Measurements from ENCODE around the gene ELFN2. TPM values are rescaled to one million over a fixed set of nuclear protein-coding genes. Genes with fewer than 3 reads are reported as not detected.
A peak's percentile ranks its signal among the peaks of the same experiment; 100 is the strongest.

The ELFN2 gene
- total and polyA plus RNA-seq, 8 donors: 0.70 to 4.9 (median 1.5) TPM

- H3K36me3 ChIP-seq: peaks cover 0 to 43% of the 10 kb centered on the region in 2 donors
- peak in 1 of 4 donors; percentile 62 for DNase-seq
- H3K4me1 ChIP-seq: no peaks in the 10 kb centered on the region
- H3K27ac ChIP-seq: no peak overlapping the region
- H3K27me3 ChIP-seq: peaks cover 0 to 24% of the 10 kb centered on the region in 2 donors
- intact Hi-C loops (cut with DNase I): no loop called here
- H3K4me3 ChIP-seq: no peak overlapping the region
- TF ChIP-seq CTCF (IDR thresholded peaks at IDR 0.05): no peak
- H3K9me3 ChIP-seq: no peaks in the 10 kb centered on the region
- ATAC-seq: no peak
Measured at GRCh38 chr22:37467391-37467955, 40.2 kb upstream of the ELFN2 start.

GRCh38 chr22:37464181-37464580 is 36.9 kb upstream of the ELFN2 start:
- Histone ChIP-seq H3K9me3 (no peaks in the 10 kb centered on the region), H3K36me3 (peaks cover 0 to 23% of the 10 kb centered on the region in 2 donors), H3K27me3 (peaks cover 0 to 24% of the 10 kb centered on the region in 2 donors), H3K27ac (no peak overlapping the region), H3K4me3 (no peak overlapping the region), H3K4me1 (no peaks in the 10 kb centered on the region)
- TF ChIP-seq CTCF (IDR thresholded peaks at IDR 0.05): no peak
- DNase-seq: peak in 1 of 4 donors; percentile 4
- ATAC-seq: no peak
- intact Hi-C loops (cut with DNase I): no loop called here

GRCh38 chr22:37462983-37463382 is 35.7 kb upstream of the ELFN2 start:
- ATAC-seq: peak; percentile 72

GRCh38 chr22:37462436-37462835 is 35.2 kb upstream of the ELFN2 start:
- intact Hi-C loops (cut with DNase I): no loop called here
- Histone ChIP-seq H3K4me1 (no peaks in the 10 kb centered on the region), H3K4me3 (no peak overlapping the region), H3K27ac (no peak overlapping the region), H3K36me3 (peaks cover 0 to 14% of the 10 kb centered on the region in 2 donors), H3K27me3 (peaks cover 0 to 24% of the 10 kb centered on the region in 2 donors), H3K9me3 (no peaks in the 10 kb centered on the region)
- ATAC-seq (no peak), DNase-seq (peak in 1 of 4 donors; percentile 19)
- TF ChIP-seq CTCF (IDR thresholded peaks at IDR 0.05): no peak

More at GRCh38 chr22:37462983-37463382, 35.7 kb upstream of the ELFN2 start:
- no peak for DNase-seq
- Histone ChIP-seq H3K9me3 (no peaks in the 10 kb centered on the region), H3K4me1 (no peaks in the 10 kb centered on the region), H3K4me3 (no peak overlapping the region), H3K27me3 (peaks cover 0 to 24% of the 10 kb centered on the region in 2 donors), H3K27ac (no peak overlapping the region), H3K36me3 (peaks cover 0 to 18% of the 10 kb centered on the region in 2 donors)
- intact Hi-C loops (cut with DNase I): no loop called here
- no peak for TF ChIP-seq CTCF (IDR thresholded peaks at IDR 0.05)

GRCh38 chr22:37461961-37462360 is 34.7 kb upstream of the ELFN2 start:
- Histone ChIP-seq H3K27me3 (peaks cover 0 to 24% of the 10 kb centered on the region in 2 donors), H3K4me3 (no peak overlapping the region), H3K36me3 (peaks cover 0 to 13% of the 10 kb centered on the region in 2 donors), H3K4me1 (no peaks in the 10 kb centered on the region), H3K9me3 (no peaks in the 10 kb centered on the region), H3K27ac (no peak overlapping the region)
- DNase-seq: peak in 1 of 4 donors; percentile 13
- intact Hi-C loops (cut with DNase I): no loop called here
- TF ChIP-seq CTCF (IDR thresholded peaks at IDR 0.05): no peak
- no peak for ATAC-seq

Data from left lung (tissue), 10 donors.